CD4-positive, alpha-beta T cell treated with Interleukin-4 for 4 hours (primary cell): Measurements from ENCODE around the gene KRTAP29-1.
A peak's percentile ranks its signal among the peaks of the same experiment; 100 is the strongest.

ENCODE experiments used
- DNase-seq: peaks from one replicate; pipeline ENCODE4 v3.0.0-alpha.2; 2020

KRTAP29-1 gene

GRCh38 chr17:41327411-41328120, 24.9 kb upstream of the KRTAP29-1 start:
- no peak for DNase-seq

GRCh38 chr17:41326173-41327145, 23.8 kb upstream of the KRTAP29-1 start:
- peak; percentile 23 for DNase-seq

GRCh38 chr17:41325611-41326010, 23.0 kb upstream of the KRTAP29-1 start:
- DNase-seq = no peak

GRCh38 chr17:41325126-41325525, 22.5 kb upstream of the KRTAP29-1 start:
- no peak for DNase-seq

- no peak for DNase-seq
Measured at GRCh38 chr17:41324180-41325075, 21.8 kb upstream of the KRTAP29-1 start.

DNA sequence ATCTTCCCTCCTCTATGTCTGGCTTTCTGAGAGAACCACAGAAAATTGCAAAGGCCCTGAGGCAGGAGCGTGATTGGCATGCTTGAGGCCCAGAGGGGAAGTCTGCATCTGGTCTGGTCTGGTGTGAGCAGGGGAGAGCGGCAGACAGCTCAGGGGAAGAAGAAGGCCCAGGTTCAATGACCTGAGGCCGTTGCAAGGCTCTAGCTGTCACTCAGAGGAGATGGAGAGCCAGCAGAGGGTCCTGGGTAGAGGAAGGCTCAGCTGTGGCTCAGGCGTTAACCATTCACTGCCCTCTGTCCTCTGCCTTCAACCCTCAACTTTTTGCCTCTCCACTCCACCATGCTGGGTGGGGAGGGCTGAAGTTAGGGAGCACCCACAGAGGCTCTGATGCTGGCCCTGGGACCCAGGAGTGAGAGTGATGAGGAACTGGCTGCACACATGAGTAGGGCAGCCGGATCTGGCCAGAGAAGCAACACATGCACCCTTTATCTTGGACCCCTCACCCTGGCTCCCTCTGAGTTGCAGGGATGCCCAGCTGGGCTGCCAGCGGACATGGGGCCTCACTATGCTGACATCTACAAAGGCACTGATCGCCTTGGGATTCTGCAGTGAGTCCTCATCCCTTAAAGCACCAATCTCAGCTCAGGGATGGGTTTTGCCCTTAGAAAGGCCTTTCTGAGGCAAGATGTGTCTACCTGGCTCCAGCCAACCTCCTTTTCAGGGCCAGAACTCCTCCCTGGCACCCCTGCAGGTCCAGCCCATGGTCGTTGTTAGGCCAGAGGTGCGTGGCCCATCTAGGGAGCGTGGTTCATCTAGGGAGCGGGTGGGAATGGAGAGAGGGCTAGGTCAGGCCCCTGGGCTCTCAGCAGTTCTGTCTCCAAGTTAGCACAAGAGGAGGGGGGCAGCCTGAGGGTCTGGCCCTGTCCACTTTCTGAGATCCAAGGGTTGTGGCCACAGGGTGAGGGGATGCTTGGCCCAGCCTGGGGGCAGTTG, 20.5 kb upstream of the KRTAP29-1 start:
- DNase-seq = no peak

- peak; percentile 61 for DNase-seq
Measured at GRCh38 chr17:41322094-41322902, 19.6 kb upstream of the KRTAP29-1 start.

- no peak for DNase-seq
Measured at GRCh38 chr17:41318231-41318630, 15.6 kb upstream of the KRTAP29-1 start.

- no peak for DNase-seq
Measured at GRCh38 chr17:41315814-41316445, 13.3 kb upstream of the KRTAP29-1 start.

DNA sequence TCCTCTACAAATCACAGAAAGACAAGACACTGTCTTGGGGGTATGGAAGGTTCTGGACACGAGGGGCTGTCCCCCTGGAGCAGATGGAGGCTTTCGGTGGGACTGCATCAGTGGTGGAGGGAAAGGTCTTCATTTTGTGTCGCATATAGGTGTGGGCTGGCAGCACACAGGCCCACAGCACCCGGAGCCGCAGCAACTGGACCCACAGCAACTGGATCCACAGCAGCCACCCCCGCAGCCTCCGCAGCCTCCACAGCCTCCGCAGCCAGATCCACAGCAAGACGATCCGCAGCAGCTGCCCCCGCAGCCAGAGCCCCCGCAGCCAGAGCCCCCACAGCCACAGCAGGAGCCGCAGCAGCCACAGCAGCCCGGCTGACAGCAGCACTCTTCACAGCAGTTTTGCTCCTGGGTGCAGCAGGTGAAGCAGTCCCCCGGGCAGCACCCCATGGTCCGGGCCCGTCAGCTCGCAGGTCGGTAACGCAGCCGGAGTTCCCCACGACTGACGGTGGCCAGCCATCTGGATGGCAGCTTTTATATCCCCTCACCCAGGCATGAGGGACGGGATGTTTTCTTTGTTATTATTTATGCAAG, 12.6 kb upstream of the KRTAP29-1 start, which contains the start of gene KRTAP17-1:
TSS of gene KRTAP17-1 (minus strand) at position 507 of the 591 bp plus-strand sequence. CDS start at position 447, 60 bp downstream.
- DNase-seq = no peak

GRCh38 chr17:41311111-41311510, 8.5 kb upstream of the KRTAP29-1 start:
- no peak for DNase-seq

GRCh38 chr17:41308918-41309359, 6.3 kb upstream of the KRTAP29-1 start, which contains the start of gene KRTAP16-1:
Gene KRTAP16-1 (minus strand): TSS chr17:41309309. CDS start chr17:41309253, 56 bp downstream.
- peak; percentile 70 for DNase-seq

DNA sequence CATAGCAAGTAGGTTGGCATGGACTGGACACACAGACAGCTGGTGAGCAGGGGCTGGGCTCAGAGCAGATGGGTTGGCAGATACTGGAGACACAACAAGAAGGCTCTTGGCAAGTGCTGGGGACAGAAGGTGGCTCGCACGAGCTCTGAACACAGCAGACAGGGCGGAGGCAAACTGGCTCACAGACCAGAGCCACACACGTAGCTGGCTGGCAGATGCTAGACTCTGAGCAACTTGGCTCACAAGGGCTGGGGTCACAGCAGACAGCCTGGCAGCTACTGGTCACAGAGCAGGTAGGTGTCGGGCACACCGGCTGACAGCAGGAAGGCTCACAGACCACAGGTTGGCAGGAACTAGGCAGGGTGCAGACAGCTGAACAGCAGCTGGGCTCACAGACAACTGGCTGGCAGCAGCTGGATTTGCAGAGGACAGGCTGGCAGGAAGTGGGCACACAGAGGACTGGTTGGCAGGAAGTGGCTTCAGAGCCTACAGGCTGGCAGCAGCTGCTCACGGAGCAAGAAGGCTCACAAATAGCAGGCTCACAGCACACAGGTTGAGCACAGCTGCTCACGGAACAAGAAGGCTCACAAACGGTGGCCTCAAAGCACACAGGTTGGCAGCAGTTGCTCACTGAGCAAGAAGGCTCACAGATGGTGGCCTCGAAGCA, 5.7 kb upstream of the KRTAP29-1 start:
- DNase-seq = peak; percentile 94

DNA sequence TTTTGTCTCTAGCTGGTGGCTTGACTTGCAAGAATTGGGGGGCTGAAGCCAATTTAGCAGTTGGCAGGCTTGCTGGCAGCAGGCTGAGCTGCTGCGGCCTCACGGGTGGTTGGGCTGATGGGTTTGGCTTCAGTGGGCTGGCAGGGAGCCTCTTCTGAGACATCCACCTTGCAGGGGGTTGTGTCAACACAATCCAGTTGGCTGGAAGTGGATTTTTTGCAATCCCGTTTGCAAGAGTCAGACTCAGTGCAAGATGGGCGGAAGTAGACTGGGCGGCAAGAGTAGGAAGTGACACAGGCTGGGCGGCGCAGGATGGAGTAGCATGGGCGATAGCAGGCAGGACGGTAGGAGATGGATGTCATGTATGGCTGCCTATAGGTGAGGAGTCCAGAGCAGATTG, 5.0 kb upstream of the KRTAP29-1 start:
- no peak for DNase-seq

GRCh38 chr17:41304091-41304490, 1.4 kb upstream of the KRTAP29-1 start:
- DNase-seq = no peak

- no peak for DNase-seq
Measured at GRCh38 chr17:41302981-41303380, 330 bp upstream of the KRTAP29-1 start.

DNA sequence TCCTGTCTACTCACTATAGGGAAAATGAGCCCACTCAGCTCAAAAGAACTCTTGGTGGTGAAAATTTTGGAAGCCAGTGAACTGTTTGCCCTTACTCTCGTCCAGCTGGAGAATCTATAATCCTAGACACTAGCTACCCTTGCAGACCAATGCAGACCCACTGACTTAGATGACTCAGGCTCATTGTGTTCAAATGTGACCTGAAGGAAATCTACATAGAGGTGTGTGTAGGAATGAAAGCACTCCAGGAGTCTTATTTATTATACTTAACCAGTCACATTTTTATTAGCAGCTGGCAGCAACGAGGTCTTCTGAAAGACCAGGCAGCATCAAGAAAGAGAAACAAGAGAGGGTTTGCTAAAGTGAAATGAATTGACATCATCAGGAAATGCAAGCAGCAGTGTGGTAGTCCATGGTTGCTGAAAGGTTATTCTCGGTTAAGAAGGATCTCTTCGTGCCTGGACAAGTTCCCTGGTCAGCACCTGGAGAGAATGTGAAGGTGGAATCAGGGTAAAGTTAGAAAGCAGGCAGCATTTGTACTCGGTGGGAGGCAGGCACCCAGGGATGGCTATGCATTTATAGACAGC, 1.4 kb downstream of the KRTAP29-1 start:
- no peak for DNase-seq

- no peak for DNase-seq
Measured at GRCh38 chr17:41298458-41299135, 4.1 kb downstream of the KRTAP29-1 start.
